ENCODE results near the gene NEXN. TPM values are rescaled to one million over a fixed set of nuclear protein-coding genes. Genes with fewer than 3 reads are reported as not detected.

NEXN gene
- total RNA-seq, 1 donor: 16.8 TPM

DNA sequence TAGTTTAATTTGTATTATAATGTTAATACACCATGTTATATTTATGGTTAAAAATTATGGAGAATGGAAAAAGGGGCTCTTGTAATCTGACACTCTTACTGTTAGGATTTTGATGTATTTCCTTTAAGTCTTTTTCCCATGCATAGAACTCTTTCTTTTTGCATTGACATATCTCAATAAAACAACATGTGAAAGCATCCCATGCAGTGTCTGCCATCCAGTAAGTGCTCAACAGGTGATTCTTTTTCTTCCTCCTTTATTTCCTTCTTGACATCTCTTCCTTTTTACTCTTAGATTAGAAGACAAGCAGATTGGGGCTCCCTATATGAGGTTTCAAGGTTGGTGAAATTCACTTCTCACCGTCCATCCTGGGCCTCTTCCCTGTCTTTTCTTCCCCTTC, 2.8 kb downstream of the NEXN start:
- H3K4me3 ChIP-seq (ENCODE audit: low read depth, low read length): peak overlapping the region; percentile 95
- no peak for DNase-seq (ENCODE audit: low read depth)
- no peak for TF ChIP-seq CTCF (IDR thresholded peaks at IDR 0.05; ENCODE audit: insufficient read depth, low read depth, low read length)

DNA sequence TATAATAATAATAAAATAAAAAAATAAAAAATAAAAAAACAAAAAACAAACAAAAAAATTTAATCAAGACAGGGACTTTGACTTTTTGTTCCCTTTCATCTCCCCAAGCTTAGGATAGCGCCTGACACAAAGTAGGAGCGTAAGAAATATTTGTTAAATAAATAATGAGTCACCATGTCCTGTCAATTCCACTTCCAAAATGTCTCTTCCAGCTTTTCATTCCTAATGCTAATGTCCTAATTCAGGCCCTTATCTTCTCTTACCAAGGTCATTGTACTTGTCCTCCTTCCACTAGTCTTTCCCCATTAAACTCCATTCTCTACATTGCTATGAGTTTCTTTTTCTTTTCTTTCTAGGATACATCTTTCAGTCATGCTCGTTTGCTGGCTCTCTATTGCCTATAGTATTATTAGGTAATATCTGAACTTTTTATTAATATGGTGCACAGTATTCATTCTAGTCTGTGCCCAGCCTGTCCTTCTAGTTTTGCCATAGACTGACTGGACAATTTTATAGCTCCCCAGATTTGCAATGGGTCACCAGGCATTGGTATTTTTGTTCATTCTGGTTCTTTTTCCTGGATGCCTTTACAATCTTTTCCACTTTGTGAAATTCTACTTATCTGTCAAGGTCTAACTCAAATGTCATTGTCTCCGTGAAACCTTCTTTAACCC, 11.4 kb downstream of the NEXN start:
- H3K4me3 ChIP-seq (ENCODE audit: low read depth, low read length): no peak overlapping the region
- TF ChIP-seq CTCF (IDR thresholded peaks at IDR 0.05; ENCODE audit: insufficient read depth, low read depth, low read length): no peak
- DNase-seq (ENCODE audit: low read depth): peak; percentile 12

GRCh38 chr1:77900687-77901293, 12.4 kb downstream of the NEXN start:
- TF ChIP-seq CTCF (IDR thresholded peaks at IDR 0.05; ENCODE audit: insufficient read depth, low read depth, low read length): peak; percentile 86
- peak; percentile 71 for DNase-seq (ENCODE audit: low read depth)
- H3K4me3 ChIP-seq (ENCODE audit: low read depth, low read length): no peak overlapping the region

DNA sequence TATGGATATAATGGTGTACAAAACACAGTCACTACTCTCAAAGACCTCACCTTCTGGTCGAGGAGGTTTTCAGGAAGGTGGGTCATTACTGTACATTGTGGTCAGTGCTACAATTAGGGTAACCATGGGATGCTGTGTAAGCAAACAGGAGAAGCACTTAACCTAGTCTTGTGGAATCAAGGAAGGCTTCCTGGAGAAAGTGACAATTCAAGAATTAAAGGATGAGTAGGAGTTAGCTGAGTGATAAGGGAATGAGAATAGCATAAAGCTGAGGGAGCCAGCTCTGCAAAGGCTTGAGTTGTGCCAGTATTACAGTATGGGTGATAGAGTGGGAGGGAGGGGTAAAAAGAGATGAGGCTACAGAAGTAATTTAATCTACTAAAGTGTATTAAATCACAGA, 17.2 kb downstream of the NEXN start:
- DNase-seq (ENCODE audit: low read depth): no peak
- no peak overlapping the region for H3K4me3 ChIP-seq (ENCODE audit: low read depth, low read length)
- no peak for TF ChIP-seq CTCF (IDR thresholded peaks at IDR 0.05; ENCODE audit: insufficient read depth, low read depth, low read length)

GRCh38 chr1:77906019-77906545, 17.7 kb downstream of the NEXN start:
- no peak for DNase-seq (ENCODE audit: low read depth)
- no peak overlapping the region for H3K4me3 ChIP-seq (ENCODE audit: low read depth, low read length)
- TF ChIP-seq CTCF (IDR thresholded peaks at IDR 0.05; ENCODE audit: insufficient read depth, low read depth, low read length): no peak

GRCh38 chr1:77906624-77907023, 18.2 kb downstream of the NEXN start:
- DNase-seq (ENCODE audit: low read depth): no peak
- no peak for TF ChIP-seq CTCF (IDR thresholded peaks at IDR 0.05; ENCODE audit: insufficient read depth, low read depth, low read length)

More at GRCh38 chr1:77906624-77907023, 18.2 kb downstream of the NEXN start:
- no peak overlapping the region for H3K4me3 ChIP-seq (ENCODE audit: low read depth, low read length)

Measured in fibroblast of villous mesenchyme (primary cell).